Ovary (tissue), 3 donors: ENCODE results near the gene TJP1.

Source experiments
- EP300 ChIP-seq: sonication (generic); formaldehyde crosslinking; IDR thresholded peaks from one replicate; pipeline ENCODE4 v1.6.1; 2017; ENCODE audit warnings: antibody characterized with exemption
- POLR2A ChIP-seq: fragments of 450-650 bp; IDR thresholded peaks from one replicate; pipeline ENCODE4 v1.6.1; 2017; ENCODE audit warnings: antibody characterized with exemption, mild to moderate bottlenecking, moderate library complexity
- TF ChIP-seq, protein P1 (sequence below), 3 donors: fragments of 450-650 bp in 2 of 3; fragments of 200-600 bp in 1 of 3; IDR thresholded peaks; one replicate each; pipeline versions ENCODE4 v1.5.1 to v1.8.0; 2016 to 2022; ENCODE audit warnings: antibody characterized with exemption in 3 of 3, mild to moderate bottlenecking in 1 of 3
- donor health status: DM: no; HTN: no; CAD: no.

DNA sequence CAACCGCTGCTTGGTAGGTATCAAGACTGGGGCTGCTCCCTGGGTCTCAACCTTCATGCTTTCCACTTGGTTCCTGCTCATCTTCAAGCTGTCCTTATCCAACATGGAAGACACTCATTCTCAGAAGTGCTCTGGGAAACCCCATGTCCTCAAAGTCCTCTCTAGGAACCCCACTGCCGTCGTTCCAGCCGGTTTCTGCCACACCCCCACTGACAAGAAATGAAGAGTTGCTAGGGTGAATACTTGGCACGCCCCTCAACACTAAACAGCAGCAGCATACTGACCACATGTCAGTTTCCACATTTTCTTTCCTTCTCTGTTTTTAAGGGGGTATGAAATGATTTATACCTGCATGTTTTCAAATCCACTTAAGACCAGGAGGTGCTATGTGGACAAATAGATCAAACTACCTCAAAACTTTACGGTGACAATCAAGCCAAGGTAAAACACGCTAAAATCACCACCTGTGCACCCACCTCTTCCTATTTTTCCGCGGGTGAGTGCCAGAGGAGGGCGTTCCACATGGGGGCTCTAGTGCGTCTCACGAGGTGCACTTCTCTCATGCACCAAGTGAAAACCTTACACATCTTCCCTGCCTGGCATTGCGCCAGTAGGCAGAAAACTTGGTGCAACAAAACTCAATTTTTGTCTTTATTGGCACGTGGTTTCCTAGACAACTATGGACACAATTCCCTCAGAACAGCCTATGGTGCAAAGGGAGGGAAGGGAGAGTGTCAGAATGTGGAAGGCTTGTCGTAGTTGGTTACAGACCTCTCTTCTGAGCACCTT lies 125.1 kb downstream of the TJP1 start:
- TF ChIP-seq EP300 (no peak), POLR2A (no peak)
- TF ChIP-seq, protein P1, sequence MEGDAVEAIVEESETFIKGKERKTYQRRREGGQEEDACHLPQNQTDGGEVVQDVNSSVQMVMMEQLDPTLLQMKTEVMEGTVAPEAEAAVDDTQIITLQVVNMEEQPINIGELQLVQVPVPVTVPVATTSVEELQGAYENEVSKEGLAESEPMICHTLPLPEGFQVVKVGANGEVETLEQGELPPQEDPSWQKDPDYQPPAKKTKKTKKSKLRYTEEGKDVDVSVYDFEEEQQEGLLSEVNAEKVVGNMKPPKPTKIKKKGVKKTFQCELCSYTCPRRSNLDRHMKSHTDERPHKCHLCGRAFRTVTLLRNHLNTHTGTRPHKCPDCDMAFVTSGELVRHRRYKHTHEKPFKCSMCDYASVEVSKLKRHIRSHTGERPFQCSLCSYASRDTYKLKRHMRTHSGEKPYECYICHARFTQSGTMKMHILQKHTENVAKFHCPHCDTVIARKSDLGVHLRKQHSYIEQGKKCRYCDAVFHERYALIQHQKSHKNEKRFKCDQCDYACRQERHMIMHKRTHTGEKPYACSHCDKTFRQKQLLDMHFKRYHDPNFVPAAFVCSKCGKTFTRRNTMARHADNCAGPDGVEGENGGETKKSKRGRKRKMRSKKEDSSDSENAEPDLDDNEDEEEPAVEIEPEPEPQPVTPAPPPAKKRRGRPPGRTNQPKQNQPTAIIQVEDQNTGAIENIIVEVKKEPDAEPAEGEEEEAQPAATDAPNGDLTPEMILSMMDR (IDR thresholded peaks at IDR 0.05), result no peak
